ENCODE results near the gene TSHR. TPM values are rescaled to one million over a fixed set of nuclear protein-coding genes. Genes with fewer than 3 reads are reported as not detected.
A peak's percentile ranks its signal among the peaks of the same experiment; 100 is the strongest.
"Not testable (repeated sequence)": the region's sequence is repeated elsewhere in the genome, so short reads cannot be mapped to it uniquely, and the experiment has no call there.

Gene TSHR
- not detected for total RNA-seq
- not detected for polyA plus RNA-seq
- long read RNA-seq, donor 1, result 0 reads
- long read RNA-seq, donor 2, result 0 reads
- long read RNA-seq, donor 3, result 0 reads

DNA sequence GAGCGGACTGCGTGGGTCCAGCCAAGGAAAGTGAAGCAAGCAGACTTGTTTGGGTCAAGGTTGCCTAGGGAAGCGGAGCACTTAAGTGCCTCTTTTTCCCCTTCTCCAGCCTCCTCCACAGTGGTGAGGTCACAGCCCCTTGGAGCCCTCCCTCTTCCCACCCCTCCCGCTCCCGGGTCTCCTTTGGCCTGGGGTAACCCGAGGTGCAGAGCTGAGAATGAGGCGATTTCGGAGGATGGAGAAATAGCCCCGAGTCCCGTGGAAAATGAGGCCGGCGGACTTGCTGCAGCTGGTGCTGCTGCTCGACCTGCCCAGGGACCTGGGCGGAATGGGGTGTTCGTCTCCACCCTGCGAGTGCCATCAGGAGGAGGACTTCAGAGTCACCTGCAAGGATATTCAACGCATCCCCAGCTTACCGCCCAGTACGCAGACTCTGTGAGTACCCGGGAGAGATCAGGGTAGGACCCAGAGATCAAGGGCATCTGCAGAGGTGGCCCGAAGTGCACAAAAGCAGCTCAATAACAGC is at the start of gene TSHR:
TSS of gene TSHR (plus strand) at position 206 of the 526 bp plus-strand sequence. CDS start at position 266, 60 bp downstream.
- Histone ChIP-seq H3K4me3 (peak within 1 kb of the TSS; percentile 16 to 67 (median 54)), H3K27me3 (peaks cover 0 to 14% (median 3%) of the 10 kb centered on the region in 9 donors), H3K27ac (no peak within 1 kb of the TSS), H3K36me3 (no peaks in the 10 kb centered on the region), H3K4me1 (peaks cover 0 to 25% (median 3%) of the 10 kb centered on the region in 12 donors), H3K9me3 (no peaks in the 10 kb centered on the region)
- peak in 3 of 4 donors; percentile 16 to 55 (median 31) for ATAC-seq
- intact Hi-C loops (cut with DNase I), result loop anchor here in 8 of 10 donors (1.0 to 10.0 kb wide), 9 partner anchors 31 to 509 kb away; no protein-coding TSS in a partner anchor
- DNase-seq, result peak in 1 of 5 donors; percentile 21
- WGBS, 4 donors, result 9 to 18% (median 15%) methylated on average over 16 to 21 of the region's 21 CpGs
- TF ChIP-seq POLR2A (IDR thresholded peaks at IDR 0.05), result no peak
- TF ChIP-seq, protein P1, sequence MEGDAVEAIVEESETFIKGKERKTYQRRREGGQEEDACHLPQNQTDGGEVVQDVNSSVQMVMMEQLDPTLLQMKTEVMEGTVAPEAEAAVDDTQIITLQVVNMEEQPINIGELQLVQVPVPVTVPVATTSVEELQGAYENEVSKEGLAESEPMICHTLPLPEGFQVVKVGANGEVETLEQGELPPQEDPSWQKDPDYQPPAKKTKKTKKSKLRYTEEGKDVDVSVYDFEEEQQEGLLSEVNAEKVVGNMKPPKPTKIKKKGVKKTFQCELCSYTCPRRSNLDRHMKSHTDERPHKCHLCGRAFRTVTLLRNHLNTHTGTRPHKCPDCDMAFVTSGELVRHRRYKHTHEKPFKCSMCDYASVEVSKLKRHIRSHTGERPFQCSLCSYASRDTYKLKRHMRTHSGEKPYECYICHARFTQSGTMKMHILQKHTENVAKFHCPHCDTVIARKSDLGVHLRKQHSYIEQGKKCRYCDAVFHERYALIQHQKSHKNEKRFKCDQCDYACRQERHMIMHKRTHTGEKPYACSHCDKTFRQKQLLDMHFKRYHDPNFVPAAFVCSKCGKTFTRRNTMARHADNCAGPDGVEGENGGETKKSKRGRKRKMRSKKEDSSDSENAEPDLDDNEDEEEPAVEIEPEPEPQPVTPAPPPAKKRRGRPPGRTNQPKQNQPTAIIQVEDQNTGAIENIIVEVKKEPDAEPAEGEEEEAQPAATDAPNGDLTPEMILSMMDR (IDR thresholded peaks at IDR 0.05), result no peak

DNA sequence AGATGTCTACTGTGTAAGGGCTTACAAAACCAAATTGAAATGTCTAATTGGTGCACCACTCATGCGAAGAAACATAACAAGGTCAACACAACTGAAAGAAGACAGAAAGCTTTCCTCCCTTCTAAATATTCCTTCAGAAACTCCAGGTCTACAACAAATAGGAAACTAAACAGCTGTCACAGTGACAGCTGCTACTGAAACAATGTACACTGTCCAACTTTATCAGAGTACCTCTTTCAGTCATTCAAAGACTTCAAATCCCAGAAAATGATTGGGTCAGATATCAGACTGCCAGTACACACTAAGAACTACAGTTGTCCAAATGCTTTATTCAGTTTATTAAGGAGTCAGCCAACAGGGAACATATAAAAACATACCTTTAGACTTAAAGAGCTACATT is 49.1 kb upstream of the TSHR start:
- WGBS, 4 donors, result 0 to 47% (median 43%) methylated on average over 1 of the region's 1 CpG
- ATAC-seq (no peak), DNase-seq (no peak)
- H3K27me3 ChIP-seq, result no peaks in the 10 kb centered on the region
- no peak overlapping the region for H3K27ac ChIP-seq
- H3K9me3 ChIP-seq, result no peaks in the 10 kb centered on the region
- TF ChIP-seq, protein P1 (IDR thresholded peaks at IDR 0.05), result no peak
- no peak for TF ChIP-seq POLR2A (IDR thresholded peaks at IDR 0.05)
- no peaks in the 10 kb centered on the region for H3K36me3 ChIP-seq
- no peak overlapping the region for H3K4me3 ChIP-seq
- H3K4me1 ChIP-seq, result no peaks in the 10 kb centered on the region
- intact Hi-C loops (cut with DNase I), result no loop called here

DNA sequence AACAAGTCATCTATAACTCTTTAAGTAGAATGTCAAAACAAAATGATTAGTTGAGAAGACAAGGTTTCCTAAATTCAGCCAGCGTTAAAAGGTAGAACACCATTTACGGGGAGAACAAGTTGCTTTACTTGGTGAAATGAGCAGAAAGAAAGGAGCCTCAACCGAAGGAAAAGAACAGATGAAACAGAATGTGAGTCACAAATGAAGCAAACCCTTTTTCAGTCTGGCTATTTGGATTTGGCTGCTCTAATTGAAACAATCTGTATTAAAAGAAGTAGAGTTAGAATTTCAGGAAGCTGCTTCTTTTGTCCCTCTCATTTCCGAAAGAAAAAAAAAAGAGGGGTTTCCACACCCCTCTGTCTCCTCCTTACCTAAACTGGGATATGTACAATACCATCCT is 48.5 kb upstream of the TSHR start:
- H3K4me1 ChIP-seq, result no peaks in the 10 kb centered on the region
- H3K36me3 ChIP-seq, result no peaks in the 10 kb centered on the region
- no peak overlapping the region for H3K4me3 ChIP-seq
- WGBS, 4 donors, result 83 to 97% (median 91%) methylated on average over 4 of the region's 4 CpGs
- DNase-seq, result no peak
- TF ChIP-seq POLR2A (IDR thresholded peaks at IDR 0.05), result no peak
- TF ChIP-seq, protein P1 (IDR thresholded peaks at IDR 0.05), result no peak
- intact Hi-C loops (cut with DNase I), result no loop called here
- no peak for ATAC-seq
- H3K27ac ChIP-seq, result no peak overlapping the region
- H3K9me3 ChIP-seq, result no peaks in the 10 kb centered on the region
- no peaks in the 10 kb centered on the region for H3K27me3 ChIP-seq

DNA sequence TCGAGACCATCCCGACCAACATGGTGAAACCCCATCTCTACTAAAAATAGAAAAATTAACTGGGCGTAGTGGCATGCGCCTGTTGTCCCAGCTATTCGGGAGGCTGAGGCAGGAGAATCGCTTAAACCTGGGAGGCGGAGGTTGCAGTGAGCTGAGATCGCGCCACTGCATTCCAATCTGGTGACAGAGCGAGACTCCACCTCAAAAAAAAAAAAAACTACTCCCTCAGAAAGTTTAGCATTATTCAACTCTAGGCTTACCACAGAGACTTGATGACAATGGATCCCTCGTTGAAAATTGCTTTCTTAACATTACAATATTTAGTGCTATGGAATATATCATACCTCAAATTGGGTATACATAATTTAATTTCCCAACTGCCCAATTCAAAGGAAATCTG is 43.4 kb upstream of the TSHR start:
- H3K27ac ChIP-seq; DNase-seq; intact Hi-C loops (cut with DNase I); H3K4me1 ChIP-seq; H3K9me3 ChIP-seq; H3K4me3 ChIP-seq; ATAC-seq; H3K27me3 ChIP-seq: not testable (repeated sequence)
- peaks cover 0 to 27% (median 6%) of the 10 kb centered on the region in 9 donors for H3K36me3 ChIP-seq
- 91 to 95% (median 95%) methylated on average over 11 of the region's 11 CpGs for WGBS, 4 donors

DNA sequence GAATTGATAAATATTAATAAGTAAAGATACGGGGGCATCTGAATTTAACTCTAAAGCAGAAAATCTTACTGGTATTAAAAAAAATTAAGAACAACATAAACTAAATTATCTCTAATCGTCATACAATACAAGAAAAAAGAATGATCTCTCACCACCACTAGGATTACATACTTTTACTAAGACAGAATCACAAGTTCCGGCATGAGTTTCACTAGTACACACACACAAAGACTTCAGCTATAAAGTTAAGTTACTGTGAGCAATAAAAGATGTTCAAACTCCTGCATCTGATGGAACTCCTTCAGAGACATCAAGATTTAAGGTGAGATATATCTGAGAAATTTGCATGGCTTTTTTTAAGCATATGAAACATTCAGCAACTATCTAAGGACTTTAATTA is 35.8 kb upstream of the TSHR start:
- Histone ChIP-seq H3K4me1 (no peaks in the 10 kb centered on the region), H3K27me3 (no peaks in the 10 kb centered on the region), H3K9me3 (no peaks in the 10 kb centered on the region), H3K4me3 (no peak overlapping the region), H3K27ac (no peak overlapping the region), H3K36me3 (peaks cover 0 to 18% (median 6%) of the 10 kb centered on the region in 9 donors)
- DNase-seq (no peak), ATAC-seq (no peak)
- intact Hi-C loops (cut with DNase I), result no loop called here
- TF ChIP-seq POLR2A (IDR thresholded peaks at IDR 0.05), result no peak
- TF ChIP-seq, protein P1 (IDR thresholded peaks at IDR 0.05), result no peak
- 88 to 97% (median 96%) methylated on average over 3 of the region's 3 CpGs for WGBS, 4 donors

Measured in heart left ventricle (tissue), 16 donors.